Measurements from ENCODE around the gene CCR4.
"Not testable (repeated sequence)": the region's sequence is repeated elsewhere in the genome, so short reads cannot be mapped to it uniquely, and the experiment has no call there.

CCR4 gene

DNA sequence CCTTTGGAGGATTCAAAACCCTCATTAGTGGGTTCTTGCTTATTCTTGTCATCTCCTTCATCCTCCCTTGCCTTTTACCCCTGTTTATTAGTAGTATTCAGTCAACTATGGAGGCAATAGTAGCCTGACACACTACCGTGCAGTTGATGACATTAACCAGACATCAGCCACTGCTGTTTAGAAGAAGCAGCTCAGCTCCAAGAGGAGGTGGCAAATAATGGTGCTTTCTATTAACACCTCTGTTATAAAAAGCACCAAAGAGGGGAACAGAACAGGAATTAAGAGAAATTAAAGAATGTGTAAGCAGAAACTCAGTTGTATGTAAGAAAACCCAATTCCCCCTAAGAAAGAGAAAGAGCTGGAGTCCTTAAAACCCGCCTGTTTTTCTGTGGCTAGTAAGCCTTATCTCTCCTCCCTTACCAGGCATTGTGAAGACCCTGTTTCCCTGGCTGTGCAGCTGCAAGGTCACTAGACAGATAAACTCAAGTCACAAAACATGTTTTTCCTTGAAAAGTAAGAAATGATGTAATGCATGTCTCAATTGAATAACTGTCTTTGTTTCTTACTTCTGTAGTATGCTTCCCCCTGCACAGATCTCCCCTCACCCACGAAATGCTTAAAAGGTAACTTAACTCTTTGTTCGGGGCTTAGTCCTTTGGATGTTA is 21.2 kb downstream of the CCR4 start:
- no peak for TF ChIP-seq ARNT (IDR thresholded peaks at IDR 0.05)
- TF ChIP-seq ZNF384 (IDR thresholded peaks at IDR 0.05) = no peak
- TF ChIP-seq BHLHE40 (IDR thresholded peaks at IDR 0.05; ENCODE audit: borderline replicate concordance) = no peak
- TF ChIP-seq FOXM1 (IDR thresholded peaks at IDR 0.05; ENCODE audit: borderline replicate concordance) = no peak
- ChIA-PET CTCF (no interaction called here), POLR2A (no interaction called here)
- DNase-seq (ENCODE audit: extremely low spot score) = no peak

- CTCF ChIA-PET = interaction anchor here (0.5 kb wide), 1 partner anchor 639 kb away, joined by 3 read pairs; no protein-coding TSS in a partner anchor
- DNase-seq (ENCODE audit: extremely low spot score) = no peak
- no peak for TF ChIP-seq LEF1 (IDR thresholded peaks at IDR 0.05; ENCODE audit: borderline replicate concordance)
- TF ChIP-seq FOXM1 (IDR thresholded peaks at IDR 0.05; ENCODE audit: borderline replicate concordance) = no peak
- no peak for TF ChIP-seq ARNT (IDR thresholded peaks at IDR 0.05)
- TF ChIP-seq TARDBP (IDR thresholded peaks at IDR 0.05) = no peak
- TF ChIP-seq SUZ12 (IDR thresholded peaks at IDR 0.05) = no peak
- TF ChIP-seq ELF4 (IDR thresholded peaks at IDR 0.05) = no peak
- no peak for TF ChIP-seq FOXA1 (IDR thresholded peaks at IDR 0.05)
- TF ChIP-seq NFRKB (IDR thresholded peaks at IDR 0.05) = no peak
- TF ChIP-seq BHLHE40 (IDR thresholded peaks at IDR 0.05; ENCODE audit: borderline replicate concordance) = no peak
- no peak for TF ChIP-seq FOXK2 (IDR thresholded peaks at IDR 0.05)
- TF ChIP-seq L3MBTL2 (conservative IDR thresholded peaks at IDR 0.05) = no peak
- TF ChIP-seq SP1 (IDR thresholded peaks at IDR 0.05) = no peak
- TF ChIP-seq ZNF384 (IDR thresholded peaks at IDR 0.05) = no peak
- TF ChIP-seq CTBP1 (IDR thresholded peaks at IDR 0.05; ENCODE audit: borderline replicate concordance) = no peak
- no peak for TF ChIP-seq HDGF (IDR thresholded peaks at IDR 0.05; ENCODE audit: borderline replicate concordance)
- TF ChIP-seq, protein P1, sequence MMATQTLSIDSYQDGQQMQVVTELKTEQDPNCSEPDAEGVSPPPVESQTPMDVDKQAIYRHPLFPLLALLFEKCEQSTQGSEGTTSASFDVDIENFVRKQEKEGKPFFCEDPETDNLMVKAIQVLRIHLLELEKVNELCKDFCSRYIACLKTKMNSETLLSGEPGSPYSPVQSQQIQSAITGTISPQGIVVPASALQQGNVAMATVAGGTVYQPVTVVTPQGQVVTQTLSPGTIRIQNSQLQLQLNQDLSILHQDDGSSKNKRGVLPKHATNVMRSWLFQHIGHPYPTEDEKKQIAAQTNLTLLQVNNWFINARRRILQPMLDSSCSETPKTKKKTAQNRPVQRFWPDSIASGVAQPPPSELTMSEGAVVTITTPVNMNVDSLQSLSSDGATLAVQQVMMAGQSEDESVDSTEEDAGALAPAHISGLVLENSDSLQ (IDR thresholded peaks at IDR 0.05) = no peak
- POLR2A ChIA-PET = no interaction called here
Observed at GRCh38 chr3:32973982-32974381, 22.5 kb downstream of the CCR4 start.

- TF ChIP-seq CTBP1 (IDR thresholded peaks at IDR 0.05; ENCODE audit: borderline replicate concordance) = no peak
- no peak for TF ChIP-seq ELF4 (IDR thresholded peaks at IDR 0.05)
- TF ChIP-seq SP1 (IDR thresholded peaks at IDR 0.05) = no peak
- POLR2A ChIA-PET = no interaction called here
- DNase-seq (ENCODE audit: extremely low spot score) = no peak
- CTCF ChIA-PET = no interaction called here
Observed at GRCh38 chr3:32975891-32976595, 24.6 kb downstream of the CCR4 start.

- TF ChIP-seq SP1 (IDR thresholded peaks at IDR 0.05) = no peak
- TF ChIP-seq FOXA1 (IDR thresholded peaks at IDR 0.05) = no peak
- TF ChIP-seq L3MBTL2 (conservative IDR thresholded peaks at IDR 0.05) = no peak
- no peak for TF ChIP-seq ARNT (IDR thresholded peaks at IDR 0.05)
- TF ChIP-seq, protein P1 (IDR thresholded peaks at IDR 0.05) = no peak
- TF ChIP-seq FOXK2 (IDR thresholded peaks at IDR 0.05) = no peak
- TF ChIP-seq ELF4 (IDR thresholded peaks at IDR 0.05) = no peak
- no peak for TF ChIP-seq CTBP1 (IDR thresholded peaks at IDR 0.05; ENCODE audit: borderline replicate concordance)
- no peak for TF ChIP-seq SUZ12 (IDR thresholded peaks at IDR 0.05)
- no peak for TF ChIP-seq HDGF (IDR thresholded peaks at IDR 0.05; ENCODE audit: borderline replicate concordance)
- TF ChIP-seq ZNF384 (IDR thresholded peaks at IDR 0.05) = no peak
- TF ChIP-seq BHLHE40 (IDR thresholded peaks at IDR 0.05; ENCODE audit: borderline replicate concordance) = no peak
- CTCF ChIA-PET = no interaction called here
- DNase-seq (ENCODE audit: extremely low spot score) = no peak
- POLR2A ChIA-PET = no interaction called here
Observed at GRCh38 chr3:32977861-32978260, 26.4 kb downstream of the CCR4 start.

DNA sequence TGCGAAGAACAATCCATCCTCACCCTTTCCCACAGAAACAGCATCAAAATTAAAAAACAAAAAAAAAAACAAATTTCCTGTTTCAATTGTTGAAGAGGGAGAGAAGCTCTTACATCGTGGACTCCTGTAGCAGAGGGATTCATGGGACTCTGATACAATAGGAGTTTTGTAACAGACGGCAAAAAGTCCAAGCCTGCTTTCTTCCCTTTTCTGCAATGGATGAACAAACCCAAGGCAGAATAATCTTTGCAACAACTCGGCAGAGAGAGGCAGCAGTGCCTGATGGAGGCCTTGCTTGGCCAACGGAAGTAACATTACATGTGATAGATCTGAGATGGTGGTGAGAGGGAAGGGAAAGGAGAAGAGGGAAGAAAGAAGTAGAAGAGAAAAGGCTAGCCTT is 26.9 kb downstream of the CCR4 start:
- CTCF ChIA-PET = no interaction called here
- TF ChIP-seq FOXK2 (IDR thresholded peaks at IDR 0.05) = no peak
- no peak for TF ChIP-seq LEF1 (IDR thresholded peaks at IDR 0.05; ENCODE audit: borderline replicate concordance)
- no peak for TF ChIP-seq ZNF384 (IDR thresholded peaks at IDR 0.05)
- no peak for TF ChIP-seq NFRKB (IDR thresholded peaks at IDR 0.05)
- TF ChIP-seq L3MBTL2 (conservative IDR thresholded peaks at IDR 0.05) = no peak
- no peak for TF ChIP-seq BHLHE40 (IDR thresholded peaks at IDR 0.05; ENCODE audit: borderline replicate concordance)
- TF ChIP-seq, protein P1 (IDR thresholded peaks at IDR 0.05) = no peak
- POLR2A ChIA-PET = no interaction called here
- DNase-seq (ENCODE audit: extremely low spot score) = no peak

- POLR2A ChIA-PET = no interaction called here
- CTCF ChIA-PET = no interaction called here
- TF ChIP-seq LEF1 (IDR thresholded peaks at IDR 0.05; ENCODE audit: borderline replicate concordance) (no peak), FOXA1 (IDR thresholded peaks at IDR 0.05) (no peak), ZNF384 (IDR thresholded peaks at IDR 0.05) (no peak), FOXK2 (IDR thresholded peaks at IDR 0.05) (no peak), ELF4 (IDR thresholded peaks at IDR 0.05) (no peak), BHLHE40 (IDR thresholded peaks at IDR 0.05; ENCODE audit: borderline replicate concordance) (no peak), CTBP1 (IDR thresholded peaks at IDR 0.05; ENCODE audit: borderline replicate concordance) (no peak), SP1 (IDR thresholded peaks at IDR 0.05) (no peak), HDGF (IDR thresholded peaks at IDR 0.05; ENCODE audit: borderline replicate concordance) (no peak), ARNT (IDR thresholded peaks at IDR 0.05) (no peak), L3MBTL2 (conservative IDR thresholded peaks at IDR 0.05) (no peak), NFRKB (IDR thresholded peaks at IDR 0.05) (no peak)
- TF ChIP-seq, protein P1 (IDR thresholded peaks at IDR 0.05) = no peak
- DNase-seq (ENCODE audit: extremely low spot score) = no peak
Observed at GRCh38 chr3:32983124-32983523, 31.7 kb downstream of the CCR4 start.

GRCh38 chr3:32984918-32985317 is 33.5 kb downstream of the CCR4 start:
- DNase-seq (ENCODE audit: extremely low spot score); POLR2A ChIA-PET: not testable (repeated sequence)
- CTCF ChIA-PET = interaction anchor here (0.6 kb wide), 1 partner anchor 731 kb away, joined by 5 read pairs; no protein-coding TSS in a partner anchor
